GM23338 (cell line): Measurements from ENCODE around the gene SLC16A6. TPM values are rescaled to one million over a fixed set of nuclear protein-coding genes. Genes with fewer than 3 reads are reported as not detected.

ENCODE experiments used
- ATAC-seq: fragments of 200-7000 bp; cut with Tn5 transposase; 3 replicates; pipeline ENCODE4 v1.9.1; 2020
- DNase-seq: peaks from one replicate; pipeline ENCODE4 v3.0.0-alpha.2; 2015; ENCODE audit warnings: low spot score
- H2AFZ ChIP-seq: fragments of 200-600 bp; sonication (generic); 2 replicates; pipeline ENCODE4 v1.8.0; 2016; ENCODE audit warnings: antibody characterized with exemption, mild to moderate bottlenecking, moderate library complexity
- H3F3A ChIP-seq: fragments of 200-600 bp; sonication (generic); replicated peaks from 2 replicates; pipeline ENCODE4 v1.8.0; 2017; ENCODE audit warnings: antibody characterized with exemption, mixed run types, low read depth
- H3K27ac ChIP-seq: fragments of 200-600 bp; sonication (generic); 2 replicates; pipeline ENCODE4 v1.6.1; 2016; ENCODE audit warnings: low read depth
- H3K27me3 ChIP-seq: fragments of 200-600 bp; sonication (generic); 2 replicates; pipeline ENCODE4 v1.8.0; 2016; ENCODE audit warnings: mild to moderate bottlenecking, mixed run types, moderate library complexity; ENCODE audit not compliant: insufficient read depth
- H3K36me3 ChIP-seq: fragments of 200-600 bp; sonication (generic); 2 replicates; pipeline ENCODE4 v1.8.0; 2016; ENCODE audit warnings: mild to moderate bottlenecking; ENCODE audit not compliant: insufficient read depth
- H3K4me1 ChIP-seq: fragments of 200-600 bp; sonication (generic); 2 replicates; pipeline ENCODE4 v1.8.0; 2016; ENCODE audit warnings: mild to moderate bottlenecking, moderate library complexity; ENCODE audit not compliant: insufficient read depth
- H3K4me2 ChIP-seq: fragments of 200-600 bp; sonication (generic); 2 replicates; pipeline ENCODE4 v1.7.1; 2017; ENCODE audit warnings: mixed run types
- H3K4me3 ChIP-seq: fragments of 200-600 bp; sonication (generic); 2 replicates; pipeline ENCODE4 v1.6.1; 2016; ENCODE audit warnings: mixed run types
- H3K79me2 ChIP-seq: fragments of 200-600 bp; sonication (generic); replicated peaks from 2 replicates; pipeline ENCODE4 v1.8.0; 2017; ENCODE audit warnings: mild to moderate bottlenecking; ENCODE audit not compliant: insufficient read depth
- H3K9me2 ChIP-seq: fragments of 200-600 bp; sonication (generic); 2 replicates; pipeline ENCODE4 v1.8.0; 2017; ENCODE audit not compliant: insufficient read depth
- H4K20me1 ChIP-seq: fragments of 200-600 bp; sonication (generic); replicated peaks from 2 replicates; pipeline ENCODE4 v1.8.0; 2017; ENCODE audit warnings: mild to moderate bottlenecking; ENCODE audit not compliant: insufficient read depth
- H3K27ac Mint-ChIP-seq: 2 replicates; pipeline ENCODE4 v1.8.0; 2020; ENCODE audit warnings: inconsistent platforms, mild to moderate bottlenecking, moderate library complexity, mixed read lengths
- H3K27me3 Mint-ChIP-seq: 3 replicates; pipeline ENCODE4 v1.8.0; 2022; ENCODE audit warnings: low read depth, mild to moderate bottlenecking, moderate library complexity, mixed read lengths, inconsistent platforms; ENCODE audit not compliant: insufficient read depth, poor library complexity
- H3K36me3 Mint-ChIP-seq: 3 replicates; pipeline ENCODE4 v1.8.0; 2021; ENCODE audit warnings: low read depth, mild to moderate bottlenecking, inconsistent platforms, moderate library complexity, mixed read lengths
- H3K4me1 Mint-ChIP-seq: 3 replicates; pipeline ENCODE4 v1.8.0; 2020; ENCODE audit warnings: mild to moderate bottlenecking, inconsistent platforms, mixed read lengths
- H3K4me3 Mint-ChIP-seq: 3 replicates; pipeline ENCODE4 v1.8.0; 2021; ENCODE audit warnings: moderate library complexity, mild to moderate bottlenecking, inconsistent platforms, mixed read lengths
- H3K9me3 Mint-ChIP-seq: 3 replicates; pipeline ENCODE4 v1.8.0; 2020; ENCODE audit warnings: moderate library complexity, mild to moderate bottlenecking, inconsistent platforms, mixed read lengths
- CTCF ChIP-seq, 2 experiments: fragments of 200-600 bp in 1 of 2; sonication (generic) in 1 of 2; conservative IDR thresholded peaks; 2 replicates each; pipeline versions ENCODE4 v1.5.1 to v1.6.1; 2016 to 2017; ENCODE audit warnings: antibody characterized with exemption in 2 of 2, low read depth in 2 of 2, mild to moderate bottlenecking in 2 of 2, moderate library complexity in 1 of 2
- JUNB ChIP-seq: IDR thresholded peaks from one replicate; pipeline ENCODE4 v1.6.1; 2016; ENCODE audit warnings: antibody characterized with exemption; ENCODE audit not compliant: unreplicated experiment
- NANOG ChIP-seq: IDR thresholded peaks from 2 replicates; pipeline ENCODE4 v1.6.1; 2016; ENCODE audit warnings: antibody characterized with exemption, borderline replicate concordance
- POLR2AphosphoS5 ChIP-seq: IDR thresholded peaks from 2 replicates; pipeline ENCODE4 v1.6.1; 2016; ENCODE audit warnings: antibody characterized with exemption, low read depth
- STAT1 ChIP-seq: IDR thresholded peaks from one replicate; pipeline ENCODE4 v1.6.1; 2016; ENCODE audit warnings: antibody characterized with exemption; ENCODE audit not compliant: unreplicated experiment
- ZNF114 ChIP-seq: fragments of 250-450 bp; sonication (Bioruptor Pico); IDR thresholded peaks from 2 replicates; pipeline ENCODE4 v1.5.0; 2020; ENCODE audit warnings: mild to moderate bottlenecking, moderate library complexity
- ZNF331 ChIP-seq: fragments of 250-450 bp; sonication (Bioruptor Pico); IDR thresholded peaks from 2 replicates; pipeline ENCODE4 v1.5.0; 2020; ENCODE audit warnings: low read depth, mild to moderate bottlenecking, moderate library complexity
- ZNF462 ChIP-seq: fragments of 250-450 bp; sonication (Bioruptor Pico); IDR thresholded peaks from 2 replicates; pipeline ENCODE4 v1.5.0; 2020; ENCODE audit warnings: mild to moderate bottlenecking, moderate library complexity
- polyA plus RNA-seq: library from polyadenylated mRNA; unstranded; fragments of >200 nt; fragmentation: Nextera tagmentation; extraction: Ambion mirVana; gene quantifications from 2 replicates; pipeline ENCODE4 v1.2.1, GENCODE V29; 2016
- total RNA-seq: library from RNA; depleted of rRNA; stranded (reverse); fragments of >200 nt; shearing (Covaris generic); gene quantifications from 2 replicates; pipeline ENCODE4 v1.2.3, GENCODE V29; 2014

SLC16A6 gene
- total and polyA plus RNA-seq, 2 experiments from 2014 or later, result not detected

GRCh38 chr17:68315930-68316329 is 25.0 kb upstream of the SLC16A6 start (continued):
- TF ChIP-seq ZNF462 (CRISPR knock-in tag), result no peak
- no peak for TF ChIP-seq POLR2AphosphoS5
- TF ChIP-seq STAT1, result no peak
- TF ChIP-seq ZNF114 (CRISPR knock-in tag), result no peak

- H3K4me3 ChIP-seq, result no peak overlapping the region
- Mint-ChIP-seq H3K27ac (no peak overlapping the region), H3K4me1 (peaks cover 13% of the 10 kb centered on the region), H3K27me3 (peaks cover 5% of the 10 kb centered on the region), H3K9me3 (no peaks in the 10 kb centered on the region), H3K4me3 (no peak overlapping the region), H3K36me3 (peaks cover 4% of the 10 kb centered on the region; the same call in 2 of the 3 replicates)
- H4K20me1 ChIP-seq, result no peaks in the 10 kb centered on the region
- DNase-seq (no peak), ATAC-seq (no peak)
- H3F3A ChIP-seq, result no peaks in the 10 kb centered on the region
- no peaks in the 10 kb centered on the region for H3K79me2 ChIP-seq
- H3K27ac ChIP-seq, result no peak overlapping the region
- H3K27me3 ChIP-seq, result no peaks in the 10 kb centered on the region
- H3K36me3 ChIP-seq, result no peaks in the 10 kb centered on the region; the same call in 1 of the 2 replicates
- no peak overlapping the region for H3K4me2 ChIP-seq
- no peaks in the 10 kb centered on the region for H3K4me1 ChIP-seq
- 0 out of 2 replicates have a peak, but pooled peaks cover 2% of the 10 kb centered on the region for H3K9me2 ChIP-seq
- no peak overlapping the region for H2AFZ ChIP-seq
- TF ChIP-seq CTCF (conservative IDR thresholded peaks at IDR 0.05; ENCODE audit: low read depth in 2 of 2) (no peak), NANOG (no peak), ZNF462 (CRISPR knock-in tag) (no peak), ZNF331 (CRISPR knock-in tag) (no peak), JUNB (no peak)
Observed at GRCh38 chr17:68314916-68315535, 24.1 kb upstream of the SLC16A6 start.
